GM23248 (cell line): ENCODE results near the gene APRT. TPM values are rescaled to one million over a fixed set of nuclear protein-coding genes. Genes with fewer than 3 reads are reported as not detected.

Experiments
- DNase-seq: peaks from one replicate; pipeline ENCODE4 v3.0.0-alpha.2; 2015
- H2AFZ ChIP-seq: fragments of 200-600 bp; sonication (generic); 2 replicates; pipeline ENCODE4 v1.6.1; 2016; ENCODE audit warnings: antibody characterized with exemption
- H3F3A ChIP-seq: fragments of 200-600 bp; sonication (generic); 2 replicates; pipeline ENCODE4 v1.6.1; 2016; ENCODE audit warnings: mild to moderate bottlenecking, antibody characterized with exemption, mixed run types; ENCODE audit not compliant: insufficient read depth
- H3K27ac ChIP-seq: fragments of 200-600 bp; sonication (generic); 2 replicates; pipeline ENCODE4 v1.5.1; 2016; ENCODE audit warnings: mild to moderate bottlenecking
- H3K27me3 ChIP-seq: fragments of 200-600 bp; sonication (generic); replicated peaks from 2 replicates; pipeline ENCODE4 v1.6.1; 2016; ENCODE audit warnings: mild to moderate bottlenecking; ENCODE audit not compliant: insufficient read depth
- H3K36me3 ChIP-seq: fragments of 200-600 bp; sonication (generic); 2 replicates; pipeline ENCODE4 v1.6.1; 2016; ENCODE audit warnings: low read depth, mild to moderate bottlenecking
- H3K4me1 ChIP-seq: fragments of 200-600 bp; sonication (generic); 2 replicates; pipeline ENCODE4 v1.6.1; 2016; ENCODE audit warnings: mild to moderate bottlenecking; ENCODE audit not compliant: insufficient read depth
- H3K4me2 ChIP-seq: fragments of 200-600 bp; sonication (generic); one replicate; pipeline ENCODE4 v1.6.1; 2016; ENCODE audit warnings: mild to moderate bottlenecking; ENCODE audit not compliant: unreplicated experiment
- H3K4me3 ChIP-seq: fragments of 200-600 bp; sonication (generic); 2 replicates; pipeline ENCODE4 v1.5.1; 2016; ENCODE audit warnings: mild to moderate bottlenecking
- H3K79me2 ChIP-seq: fragments of 200-600 bp; sonication (generic); 2 replicates; pipeline ENCODE4 v1.6.1; 2016; ENCODE audit warnings: mild to moderate bottlenecking; ENCODE audit not compliant: insufficient read depth
- H3K9ac ChIP-seq: fragments of 200-600 bp; sonication (generic); 2 replicates; pipeline ENCODE4 v1.6.1; 2016; ENCODE audit warnings: mild to moderate bottlenecking
- H3K9me2 ChIP-seq: fragments of 200-600 bp; sonication (generic); 2 replicates; pipeline ENCODE4 v1.6.1; 2016; ENCODE audit warnings: mixed run types, mild to moderate bottlenecking, moderate library complexity; ENCODE audit not compliant: insufficient read depth
- H3K9me3 ChIP-seq: fragments of 200-600 bp; sonication (generic); one replicate; pipeline ENCODE4 v1.6.1; 2017; ENCODE audit warnings: low read depth
- H4K20me1 ChIP-seq: fragments of 200-600 bp; sonication (generic); 2 replicates; pipeline ENCODE4 v1.6.0; 2016; ENCODE audit not compliant: insufficient read depth
- EZH2 ChIP-seq: fragments of 200-600 bp; sonication (generic); IDR thresholded peaks from 2 replicates; pipeline ENCODE4 v1.6.1; 2018; ENCODE audit warnings: antibody characterized with exemption, mild to moderate bottlenecking; ENCODE audit not compliant: insufficient read depth, poor library complexity, severe bottlenecking
- EZH2phosphoT487 ChIP-seq: fragments of 200-600 bp; sonication (generic); IDR thresholded peaks from 2 replicates; pipeline ENCODE4 v1.6.1; 2018; ENCODE audit warnings: antibody characterized with exemption, moderate library complexity, mild to moderate bottlenecking, low read depth; ENCODE audit not compliant: insufficient read depth
- WGBS, 2 experiments: methylation state at CpG; one replicate each; pipeline ENCODE4 v1.1.6; 2015 to 2017; ENCODE audit warnings: low lambda C conversion rate in 2 of 2, low coverage in 1 of 2; ENCODE audit errors: missing lambda C conversion rate in 2 of 2; 5-methylcytosine and 5-hydroxymethylcytosine counted together
- in situ Hi-C: fragments of 300-500 bp; cut with MboI; formaldehyde crosslinking; loops from 2 replicates; pipeline ENCODE4 v1.15.0; 2020
- polyA plus RNA-seq: library from polyadenylated mRNA; unstranded; fragments of >200 nt; fragmentation: Nextera tagmentation; extraction: Ambion mirVana; gene quantifications from 2 replicates; pipeline ENCODE4 v1.2.1, GENCODE V29; 2016
- total RNA-seq: library from RNA; depleted of rRNA; stranded (reverse); fragments of >200 nt; shearing (Covaris generic); gene quantifications from 2 replicates; pipeline ENCODE4 v1.2.3, GENCODE V29; 2014

Gene APRT
- total and polyA plus RNA-seq, 2 experiments from 2014 or later = 150 to 224 TPM

DNA sequence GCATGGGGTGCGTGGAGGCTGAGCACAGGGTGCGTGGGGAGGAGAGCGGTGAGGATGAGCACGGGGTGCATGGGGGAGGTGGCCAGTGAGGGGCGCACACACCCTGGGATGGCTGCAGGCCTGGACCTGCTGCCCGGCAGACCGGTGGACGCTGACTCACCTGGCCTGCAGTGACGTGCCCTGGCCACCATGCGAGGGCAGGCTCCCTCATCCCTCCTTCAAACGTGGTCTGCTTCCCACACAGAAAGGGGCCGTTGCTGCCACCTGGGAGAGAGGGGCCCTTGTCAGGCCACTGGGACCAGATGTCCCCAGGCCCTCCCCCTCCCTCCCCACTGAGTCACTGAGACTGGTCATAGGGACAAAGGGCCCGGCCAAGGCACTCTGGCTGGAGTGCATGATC, 20.1 kb upstream of the APRT start:
- Histone ChIP-seq H3K9ac (no peak overlapping the region), H4K20me1 (no peaks in the 10 kb centered on the region), H3K4me2 (no peak overlapping the region), H3K4me3 (no peak overlapping the region), H3K27me3 (no peaks in the 10 kb centered on the region), H3K4me1 (no peaks in the 10 kb centered on the region), H3K36me3 (no peaks in the 10 kb centered on the region), H3K27ac (no peak overlapping the region), H3K79me2 (no peaks in the 10 kb centered on the region), H3K9me2 (no peaks in the 10 kb centered on the region), H3F3A (no peaks in the 10 kb centered on the region), H3K9me3 (no peaks in the 10 kb centered on the region), H2AFZ (no peak overlapping the region)
- DNase-seq = no peak
- TF ChIP-seq EZH2phosphoT487 = no peak
- TF ChIP-seq EZH2 = no peak
- WGBS, 2 experiments = 79 to 84% methylated on average over 9 to 13 of the region's 13 CpGs
- in situ Hi-C loops = no loop called here

GRCh38 chr16:88830783-88831182, 19.1 kb upstream of the APRT start:
- no peak overlapping the region for H2AFZ ChIP-seq
- H3K36me3 ChIP-seq = no peaks in the 10 kb centered on the region
- no peaks in the 10 kb centered on the region for H3K9me2 ChIP-seq
- WGBS, 2 experiments = 93 to 95% methylated on average over 14 of the region's 14 CpGs
- no peaks in the 10 kb centered on the region for H3F3A ChIP-seq
- H3K4me2 ChIP-seq = no peak overlapping the region
- H3K9me3 ChIP-seq = no peaks in the 10 kb centered on the region
- TF ChIP-seq EZH2 (no peak), EZH2phosphoT487 (no peak)
- H3K27me3 ChIP-seq = no peaks in the 10 kb centered on the region
- no peak overlapping the region for H3K9ac ChIP-seq
- no peak overlapping the region for H3K27ac ChIP-seq
- DNase-seq = no peak
- H3K79me2 ChIP-seq = no peaks in the 10 kb centered on the region
- H3K4me3 ChIP-seq = no peak overlapping the region
- H3K4me1 ChIP-seq = no peaks in the 10 kb centered on the region
- H4K20me1 ChIP-seq = no peaks in the 10 kb centered on the region
- in situ Hi-C loops = no loop called here

- WGBS, 2 experiments = 79 to 82% methylated on average over 10 to 11 of the region's 11 CpGs
- Histone ChIP-seq H3K4me2 (no peak overlapping the region), H3K27me3 (no peaks in the 10 kb centered on the region), H3K4me1 (no peaks in the 10 kb centered on the region), H3K9me2 (no peaks in the 10 kb centered on the region), H3K9me3 (no peaks in the 10 kb centered on the region), H3K4me3 (no peak overlapping the region), H3K36me3 (no peaks in the 10 kb centered on the region), H4K20me1 (no peaks in the 10 kb centered on the region), H3K27ac (no peak overlapping the region), H3K79me2 (no peaks in the 10 kb centered on the region), H2AFZ (no peak overlapping the region), H3K9ac (no peak overlapping the region), H3F3A (no peaks in the 10 kb centered on the region)
- no peak for DNase-seq
- TF ChIP-seq EZH2phosphoT487 (no peak), EZH2 (no peak)
- in situ Hi-C loops = no loop called here
These were observed 18.5 kb upstream of the APRT start for GRCh38 chr16:88830258-88830657.

GRCh38 chr16:88828711-88829110, 17.0 kb upstream of the APRT start:
- no peaks in the 10 kb centered on the region for H3K36me3 ChIP-seq
- no peaks in the 10 kb centered on the region for H3K79me2 ChIP-seq
- 88% methylated on average over 20 to 24 of the region's 24 CpGs for WGBS, 2 experiments
- no peak overlapping the region for H3K27ac ChIP-seq
- no peak for DNase-seq
- H3K4me3 ChIP-seq = no peak overlapping the region
- no peaks in the 10 kb centered on the region for H3K9me3 ChIP-seq
- H2AFZ ChIP-seq = no peak overlapping the region
- no peaks in the 10 kb centered on the region for H3K4me1 ChIP-seq
- in situ Hi-C loops = no loop called here
- no peaks in the 10 kb centered on the region for H4K20me1 ChIP-seq
- H3K9me2 ChIP-seq = no peaks in the 10 kb centered on the region
- no peaks in the 10 kb centered on the region for H3K27me3 ChIP-seq
- no peak overlapping the region for H3K9ac ChIP-seq
- H3K4me2 ChIP-seq = no peak overlapping the region
- no peaks in the 10 kb centered on the region for H3F3A ChIP-seq
- no peak for TF ChIP-seq EZH2
- TF ChIP-seq EZH2phosphoT487 = no peak

GRCh38 chr16:88827727-88828126, 16.0 kb upstream of the APRT start:
- in situ Hi-C loops = no loop called here
- WGBS, 2 experiments = 86 to 88% methylated on average over 12 to 21 of the region's 21 CpGs
- H3K4me1 ChIP-seq = no peaks in the 10 kb centered on the region

More at GRCh38 chr16:88827727-88828126, 16.0 kb upstream of the APRT start:
- Histone ChIP-seq H3K9ac (no peak overlapping the region), H3K79me2 (no peaks in the 10 kb centered on the region), H3K4me3 (no peak overlapping the region), H4K20me1 (no peaks in the 10 kb centered on the region), H3K9me3 (no peaks in the 10 kb centered on the region), H3F3A (no peaks in the 10 kb centered on the region), H3K27ac (no peak overlapping the region), H3K27me3 (no peaks in the 10 kb centered on the region), H2AFZ (no peak overlapping the region), H3K36me3 (no peaks in the 10 kb centered on the region), H3K4me2 (no peak overlapping the region), H3K9me2 (no peaks in the 10 kb centered on the region)
- DNase-seq = no peak
- TF ChIP-seq EZH2 = no peak
